HG02642 (cell line): ENCODE measurements around the gene KLHDC10.
"Not testable (repeated sequence)": the region's sequence is repeated elsewhere in the genome, so short reads cannot be mapped to it uniquely, and the experiment has no call there.

Experiments used
- ATAC-seq: cut with Tn5 transposase; IDR thresholded peaks from one replicate; pipeline ENCODE4 v1.9.1; 2021; ENCODE audit warnings: mild to moderate bottlenecking; ENCODE audit not compliant: unreplicated experiment, poor library complexity

KLHDC10 gene, protein sequence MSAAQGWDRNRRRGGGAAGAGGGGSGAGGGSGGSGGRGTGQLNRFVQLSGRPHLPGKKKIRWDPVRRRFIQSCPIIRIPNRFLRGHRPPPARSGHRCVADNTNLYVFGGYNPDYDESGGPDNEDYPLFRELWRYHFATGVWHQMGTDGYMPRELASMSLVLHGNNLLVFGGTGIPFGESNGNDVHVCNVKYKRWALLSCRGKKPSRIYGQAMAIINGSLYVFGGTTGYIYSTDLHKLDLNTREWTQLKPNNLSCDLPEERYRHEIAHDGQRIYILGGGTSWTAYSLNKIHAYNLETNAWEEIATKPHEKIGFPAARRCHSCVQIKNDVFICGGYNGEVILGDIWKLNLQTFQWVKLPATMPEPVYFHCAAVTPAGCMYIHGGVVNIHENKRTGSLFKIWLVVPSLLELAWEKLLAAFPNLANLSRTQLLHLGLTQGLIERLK

DNA sequence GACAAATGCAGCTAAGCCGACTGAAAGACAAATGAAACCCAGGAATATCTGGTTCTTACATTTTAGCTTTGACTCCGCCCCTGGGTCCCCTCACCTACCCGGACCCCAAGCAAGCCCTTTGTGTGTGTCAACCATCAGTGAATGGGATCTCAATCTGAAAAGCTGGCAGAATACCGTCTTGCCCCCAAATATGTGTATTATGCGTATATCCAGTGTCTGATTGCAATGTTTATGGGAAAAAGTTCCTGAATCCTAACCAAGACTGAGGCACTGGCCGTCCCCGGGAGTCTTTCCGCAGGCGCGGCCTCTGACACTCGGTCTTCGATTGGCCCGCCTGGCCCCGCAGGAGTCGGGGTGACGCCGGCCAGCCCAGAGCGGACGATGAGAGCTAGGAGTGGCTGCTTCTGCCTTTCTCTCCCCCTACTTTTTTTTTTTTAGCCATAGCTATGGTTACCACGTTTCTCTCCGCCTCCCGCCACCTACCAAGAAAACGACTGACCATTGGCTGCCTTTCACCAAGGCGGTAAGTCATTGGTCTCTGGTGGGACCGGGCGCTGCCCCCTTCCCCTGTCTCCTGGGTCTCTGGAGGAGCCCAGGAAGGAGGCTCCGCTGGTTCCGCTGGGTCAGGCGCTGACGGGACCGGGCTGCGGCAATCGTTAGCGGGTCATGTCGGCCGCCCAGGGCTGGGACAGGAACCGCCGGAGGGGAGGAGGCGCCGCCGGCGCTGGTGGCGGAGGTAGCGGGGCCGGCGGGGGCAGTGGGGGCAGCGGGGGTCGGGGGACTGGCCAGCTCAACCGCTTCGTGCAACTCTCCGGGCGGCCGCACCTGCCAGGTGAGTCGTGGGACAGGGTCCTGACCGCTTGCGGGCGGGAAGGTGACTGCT lies at the start of gene KLHDC10:
TSS of gene KLHDC10 (plus strand) at position 557 of the 883 bp plus-strand sequence. CDS start at position 667, 110 bp downstream.
- ATAC-seq = peak; percentile 97

DNA sequence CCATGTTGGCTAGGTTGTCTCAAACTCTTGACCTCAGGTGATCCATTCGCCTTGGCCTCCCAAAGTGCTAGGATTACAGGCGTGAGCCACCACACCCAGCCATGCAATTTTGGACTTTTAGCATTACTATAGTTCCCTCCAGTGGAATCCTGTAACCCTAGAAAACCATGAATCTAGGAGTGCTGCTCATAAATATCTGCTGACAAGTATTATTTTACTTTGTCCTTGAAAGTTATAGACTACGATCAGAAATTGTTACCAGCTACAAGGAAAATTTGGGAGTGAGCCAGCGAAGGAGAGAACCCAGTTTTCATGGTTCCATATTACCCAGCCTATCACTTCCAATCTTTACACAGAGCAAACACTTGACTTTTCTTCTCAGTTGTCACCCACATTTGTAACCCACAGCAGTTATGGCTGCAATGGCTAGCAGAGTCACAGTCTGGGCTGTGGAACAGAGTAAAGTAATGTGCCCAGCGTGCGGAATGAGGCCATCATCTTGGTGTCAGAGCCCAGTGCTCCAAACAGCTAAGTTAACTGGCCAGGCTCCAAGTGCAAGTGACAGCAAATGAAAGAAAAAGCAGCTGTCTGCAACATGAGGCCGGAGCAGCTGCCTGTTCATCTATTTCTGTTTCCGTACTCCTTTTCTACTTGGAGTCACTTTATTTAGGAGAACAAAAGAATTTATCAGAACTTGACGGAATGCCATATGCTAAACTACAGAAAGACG lies 49.1 kb upstream of the KLHDC10 start:
- no peak for ATAC-seq

DNA sequence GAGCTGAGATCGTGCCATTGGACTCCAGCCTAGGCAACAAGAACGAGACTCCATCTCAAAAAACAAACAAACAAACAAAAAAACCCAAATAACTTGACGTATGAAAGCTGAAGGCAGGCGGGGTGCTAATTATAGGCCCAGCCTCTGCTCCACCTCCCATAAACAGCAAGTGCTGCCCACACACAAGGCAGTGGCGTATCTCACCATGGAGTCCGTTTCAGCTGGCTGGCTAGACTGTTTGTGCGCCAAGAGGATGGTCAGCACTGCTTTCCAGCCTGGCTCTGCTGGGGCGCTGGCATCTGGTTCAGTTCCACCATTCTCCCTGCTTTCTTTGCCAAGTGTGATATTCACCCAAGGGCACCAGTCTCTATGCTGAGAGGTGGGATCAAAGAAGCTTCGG lies 48.2 kb upstream of the KLHDC10 start:
- no peak for ATAC-seq

DNA sequence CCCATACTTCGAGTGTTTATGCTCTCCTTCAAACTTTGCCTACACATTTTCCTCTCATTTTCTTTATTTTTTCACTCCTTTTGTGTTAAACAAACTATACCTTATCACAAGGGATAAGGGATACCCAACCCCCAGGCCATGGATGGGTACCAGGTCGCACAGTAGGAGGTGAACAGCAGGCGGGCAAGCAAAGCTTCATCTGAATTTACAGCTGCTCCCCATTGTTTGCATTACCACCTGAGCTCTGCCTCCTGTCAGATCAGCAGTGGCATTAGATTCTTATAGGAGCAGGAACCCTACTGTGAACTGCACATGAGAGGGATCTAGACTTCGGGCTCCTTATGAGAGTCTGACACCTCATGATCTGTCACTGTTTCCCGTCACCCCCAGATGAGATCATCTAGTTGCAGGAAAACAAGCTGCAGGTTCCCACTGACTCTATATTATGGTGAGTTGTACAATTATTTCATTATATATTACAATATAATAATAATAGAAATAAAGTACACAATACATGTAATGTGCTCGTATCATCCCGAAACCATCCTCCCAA lies 47.6 kb upstream of the KLHDC10 start:
- ATAC-seq = no peak

- no peak for ATAC-seq
Measured at GRCh38 chr7:130024390-130024789, 45.9 kb upstream of the KLHDC10 start.

GRCh38 chr7:130032698-130033097 lies 37.6 kb upstream of the KLHDC10 start:
- ATAC-seq = no peak

- ATAC-seq = no peak
Measured at GRCh38 chr7:130037703-130038102, 32.6 kb upstream of the KLHDC10 start.

DNA sequence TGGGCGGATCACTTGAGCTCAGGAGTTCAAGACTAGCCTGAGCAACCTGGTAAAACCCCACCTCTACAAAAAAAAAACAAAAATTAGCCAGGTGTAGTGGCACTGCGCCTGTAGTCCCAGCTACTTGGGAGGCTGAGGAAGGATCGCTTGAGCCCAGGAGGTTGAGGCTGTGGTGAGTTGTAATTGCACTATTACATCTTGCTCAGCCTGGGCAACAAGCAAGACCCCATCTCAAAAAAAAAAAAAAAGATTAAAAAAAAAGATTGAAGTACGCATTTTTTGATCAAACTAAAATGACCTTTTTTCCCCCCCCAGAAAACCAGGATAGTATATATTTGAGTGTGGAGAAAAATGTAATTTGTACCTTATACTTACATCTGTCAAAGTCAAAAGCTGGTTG lies 29.8 kb upstream of the KLHDC10 start:
- ATAC-seq = no peak

DNA sequence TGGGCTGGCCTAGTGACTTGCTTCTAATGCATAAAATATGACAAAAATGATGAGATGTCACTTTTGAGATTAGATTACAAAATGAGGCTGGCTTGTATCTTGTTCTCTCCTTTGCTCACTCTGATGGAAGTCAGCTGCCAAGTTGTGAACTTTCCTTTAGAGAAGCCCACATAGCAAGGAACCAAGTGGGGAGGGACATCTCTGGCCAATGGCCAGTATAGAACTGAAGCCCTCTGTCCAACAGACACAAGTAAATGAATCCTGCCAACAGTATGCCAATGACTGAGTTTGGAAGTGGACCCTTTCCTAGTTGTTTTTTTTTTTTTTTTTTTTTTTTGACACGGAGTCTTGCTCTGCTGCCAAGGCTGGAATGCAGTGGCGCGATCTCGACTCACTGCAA lies 22.5 kb upstream of the KLHDC10 start:
- no peak for ATAC-seq

GRCh38 chr7:130048906-130049305 lies 21.4 kb upstream of the KLHDC10 start:
- no peak for ATAC-seq

GRCh38 chr7:130052250-130052649 lies 18.1 kb upstream of the KLHDC10 start:
- not testable (repeated sequence) for ATAC-seq

DNA sequence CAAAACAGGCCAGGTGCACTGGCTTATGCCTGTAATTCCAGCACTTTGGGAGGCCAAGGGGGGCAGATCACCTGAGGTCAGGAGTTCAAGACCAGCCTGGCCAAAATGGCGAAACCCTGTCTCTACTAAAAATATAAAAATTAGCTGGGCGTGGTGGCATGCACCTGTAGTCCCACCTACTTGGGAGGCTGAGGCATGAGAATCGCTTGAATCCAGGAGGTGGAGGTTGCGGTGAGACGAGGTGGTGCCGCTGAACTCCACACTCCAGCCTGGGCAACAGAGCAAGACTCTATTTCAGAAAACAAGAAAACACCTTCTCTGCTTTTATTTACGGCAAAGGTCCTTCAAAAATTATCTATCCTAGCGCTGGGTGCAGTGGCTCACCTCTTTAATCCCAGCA lies 15.1 kb upstream of the KLHDC10 start:
- not testable (repeated sequence) for ATAC-seq

DNA sequence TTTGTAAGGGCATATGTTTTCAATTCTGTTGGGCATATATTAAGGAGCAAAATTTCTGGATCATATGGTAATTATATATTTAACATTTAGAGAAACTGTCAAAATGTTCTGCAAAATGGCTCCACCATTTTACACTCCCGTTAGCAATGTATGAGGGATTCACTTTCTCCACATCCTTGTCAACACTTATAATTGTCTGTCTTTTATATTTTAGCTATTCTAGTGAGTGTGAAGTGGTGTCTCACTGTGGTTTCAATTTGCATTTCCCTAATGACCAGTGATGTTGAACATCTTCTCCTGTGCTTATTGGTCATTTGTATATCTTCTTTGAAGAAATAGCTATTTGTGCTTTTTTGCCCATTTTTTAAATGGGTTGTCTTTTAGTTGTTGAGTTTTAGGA lies 8.1 kb upstream of the KLHDC10 start:
- ATAC-seq = no peak

DNA sequence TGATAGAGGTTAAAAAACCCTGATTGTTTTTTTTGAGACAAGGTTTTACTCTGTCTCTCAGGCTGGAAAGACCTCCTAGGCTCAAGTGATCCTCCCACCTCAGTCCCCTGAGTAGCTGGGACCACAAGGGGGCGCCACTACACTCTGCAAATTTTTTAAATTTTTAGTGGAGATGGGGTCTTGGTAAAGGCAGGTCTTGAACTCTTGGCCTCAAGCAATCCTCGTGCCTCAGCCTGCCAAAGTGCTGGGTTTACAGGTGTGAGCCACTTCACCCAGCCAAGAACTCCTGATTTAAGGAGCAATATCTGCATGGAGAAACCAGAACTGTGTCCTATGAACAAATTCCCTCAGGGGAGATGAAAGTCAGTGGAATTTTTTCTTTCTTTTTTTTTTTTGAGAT lies 7.3 kb upstream of the KLHDC10 start:
- no peak for ATAC-seq

DNA sequence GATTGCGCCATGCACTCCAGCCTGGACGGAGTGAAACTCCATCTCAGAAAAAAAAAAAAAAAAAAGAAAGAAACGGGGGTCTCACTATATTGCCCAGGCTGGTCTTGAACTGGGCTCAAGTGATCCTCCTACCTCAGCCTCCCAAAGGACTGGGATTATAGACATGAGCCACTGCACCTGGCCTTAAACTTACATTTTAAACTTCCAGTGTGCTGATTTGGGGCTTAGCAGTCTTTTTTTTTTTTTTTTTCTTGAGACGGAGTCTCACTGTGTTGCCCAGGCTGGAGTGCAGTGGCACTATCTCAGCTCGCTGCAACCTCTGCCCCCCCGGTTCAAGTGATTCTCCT lies 5.8 kb upstream of the KLHDC10 start:
- ATAC-seq = not testable (repeated sequence)

DNA sequence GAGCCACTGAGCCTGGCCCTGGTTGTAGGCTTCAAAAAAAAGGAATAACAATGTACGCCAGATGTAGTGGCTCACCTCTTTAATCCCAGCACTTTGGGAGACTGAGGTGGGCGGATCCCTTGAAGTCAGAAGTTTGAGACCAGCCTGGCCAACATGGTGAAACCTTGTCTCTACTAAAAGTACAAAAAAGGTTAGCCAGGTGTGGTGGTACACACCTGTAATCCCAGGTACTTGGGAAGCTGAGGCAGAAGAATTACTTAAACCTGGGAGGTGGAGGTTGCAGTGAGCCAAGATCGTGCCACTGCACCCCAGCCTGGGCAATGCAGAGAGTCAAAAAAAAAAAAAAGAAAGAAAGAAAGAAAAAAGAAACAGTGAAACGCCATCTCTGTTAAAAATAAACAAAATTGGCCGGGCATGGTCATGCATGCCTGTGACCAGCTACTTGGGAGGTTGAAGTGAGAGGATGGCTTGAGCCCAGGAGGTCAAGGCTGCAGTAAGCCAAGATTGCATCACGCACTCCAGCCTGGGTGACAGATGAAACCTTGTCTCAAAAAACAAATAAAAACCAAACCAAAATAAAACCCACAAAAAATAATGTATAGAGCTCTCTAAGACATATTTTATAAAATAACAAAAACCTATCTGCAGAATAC lies 4.7 kb upstream of the KLHDC10 start:
- no peak for ATAC-seq

DNA sequence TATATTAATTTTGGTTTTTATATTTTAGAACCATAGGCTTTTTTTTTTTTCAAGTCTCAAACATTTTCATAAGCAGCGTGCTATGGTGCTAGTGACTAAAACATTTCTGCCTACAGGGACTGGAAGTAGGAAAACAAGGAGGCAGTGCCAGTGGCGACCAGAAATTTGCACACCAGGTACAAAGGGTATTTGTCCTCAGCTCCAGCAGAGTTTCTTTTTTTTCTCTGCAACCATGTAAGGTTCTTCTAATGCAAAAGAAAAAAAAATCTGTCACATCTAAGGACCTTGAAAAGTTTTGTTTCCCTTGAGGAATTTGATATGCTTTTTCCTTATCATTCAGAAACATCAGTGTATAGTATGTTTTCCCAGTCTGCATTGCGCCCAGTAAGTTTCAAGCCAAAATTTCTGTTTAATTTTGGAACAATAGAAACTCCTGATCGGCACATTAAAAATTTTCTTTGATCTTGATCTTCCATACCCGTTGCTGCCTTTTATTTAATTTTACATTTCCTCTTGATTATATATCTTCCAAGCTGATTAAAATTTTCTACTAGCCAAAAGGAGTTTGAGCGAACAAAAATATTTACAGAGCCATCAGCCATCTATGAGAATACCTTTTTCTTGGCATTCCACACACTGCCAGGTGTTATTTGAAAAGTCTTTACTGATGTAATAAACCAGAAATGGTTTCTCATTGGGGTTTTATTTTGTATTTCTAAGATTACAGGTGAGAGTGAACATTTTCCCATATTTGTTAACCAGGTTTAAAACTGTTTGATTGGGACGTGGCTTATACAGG lies 956 bp upstream of the KLHDC10 start:
- ATAC-seq = no peak

DNA sequence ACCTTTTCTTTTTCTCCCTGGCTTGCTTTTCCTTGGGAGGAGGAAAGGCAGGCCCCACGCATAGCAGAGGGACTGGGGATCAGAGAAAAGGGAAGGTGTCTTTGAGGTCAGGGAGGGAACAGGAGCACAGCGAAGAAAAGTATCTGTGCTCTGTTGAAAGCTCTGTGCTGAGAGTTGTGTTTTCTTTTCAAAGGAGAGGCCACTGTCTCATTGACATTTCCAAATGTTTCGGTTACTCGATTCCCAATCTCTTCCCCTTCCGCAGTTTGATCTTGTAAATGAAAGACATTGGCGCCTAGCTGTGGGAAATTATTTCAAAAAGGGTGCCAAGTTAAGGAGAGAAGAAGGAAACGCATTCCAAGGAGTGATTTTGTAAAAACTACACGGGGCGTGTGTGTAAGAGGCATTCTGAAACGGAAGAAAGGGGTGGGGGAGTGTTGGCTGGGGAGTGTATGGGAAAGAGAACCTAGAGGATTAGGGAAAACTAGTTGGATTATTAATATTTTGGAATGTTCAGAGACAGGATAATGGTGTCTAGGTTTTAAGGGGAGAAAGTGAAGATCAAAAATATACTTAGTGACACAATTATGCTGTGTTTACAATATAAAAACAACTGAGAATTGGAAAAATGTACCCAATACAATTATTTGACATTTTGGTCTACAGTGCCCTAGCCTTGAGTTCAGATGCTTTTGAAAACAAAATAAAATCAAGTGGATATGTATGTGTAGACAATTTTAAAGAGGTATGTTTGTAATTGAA lies 708 bp downstream of the KLHDC10 start:
- peak; percentile 5 for ATAC-seq
